Colonic mucosa (tissue), 4 donors: Measurements from ENCODE around the gene ALPK3. TPM values are rescaled to one million over a fixed set of nuclear protein-coding genes. Genes with fewer than 3 reads are reported as not detected.

ENCODE experiments used
- DNase-seq: peaks from one replicate; pipeline ENCODE4 v3.0.0-alpha.2; 2020
- H3K27ac ChIP-seq: fragments of 200-600 bp; one replicate; pipeline ENCODE4 v1.8.0; 2021
- H3K27me3 ChIP-seq: fragments of 200-600 bp; one replicate; pipeline ENCODE4 v1.8.0; 2021
- H3K36me3 ChIP-seq: fragments of 200-600 bp; one replicate; pipeline ENCODE4 v1.8.0; 2021
- H3K4me1 ChIP-seq: fragments of 200-600 bp; one replicate; pipeline ENCODE4 v1.8.0; 2021; ENCODE audit warnings: mild to moderate bottlenecking
- H3K4me3 ChIP-seq: fragments of 200-600 bp; one replicate; pipeline ENCODE4 v1.8.0; 2021
- H3K9ac ChIP-seq, 2 donors: one replicate each; pipeline ENCODE4 v1.7.0; 2013; ENCODE audit warnings: control low read depth in 2 of 2, low read depth in 2 of 2, low read length in 2 of 2
- H3K9me3 ChIP-seq: fragments of 200-600 bp; one replicate; pipeline ENCODE4 v1.8.0; 2021
- intact Hi-C: fragments of 100-400 bp; cut with DNase I; formaldehyde crosslinking; loops from one replicate; pipeline ENCODE4 v1.14.1; 2022
- total RNA-seq, 2 donors: library from RNA; stranded (reverse); fragmentation: NEBNext Ultra II Directional in 1 of 2; extraction: Animal tissue kit (Norgen Biotek cat#: 25700) in 1 of 2; gene quantifications; one replicate each; pipeline ENCODE4 v1.2.1, GENCODE V29; 2021
- TF ChIP-seq, protein P1 (sequence below): fragments of 200-600 bp; IDR thresholded peaks from one replicate; pipeline ENCODE4 v1.8.0; 2022; ENCODE audit warnings: antibody characterized with exemption, mild to moderate bottlenecking
- donor health status: healthy.
- donor health status: DM: no; HTN: no; CAD: no.
- donor health status: DM: no; HTN: no; CAD: no.

ALPK3 gene
- total RNA-seq, 2 donors from 2014 or later: 0.74 to 2.4 TPM

DNA sequence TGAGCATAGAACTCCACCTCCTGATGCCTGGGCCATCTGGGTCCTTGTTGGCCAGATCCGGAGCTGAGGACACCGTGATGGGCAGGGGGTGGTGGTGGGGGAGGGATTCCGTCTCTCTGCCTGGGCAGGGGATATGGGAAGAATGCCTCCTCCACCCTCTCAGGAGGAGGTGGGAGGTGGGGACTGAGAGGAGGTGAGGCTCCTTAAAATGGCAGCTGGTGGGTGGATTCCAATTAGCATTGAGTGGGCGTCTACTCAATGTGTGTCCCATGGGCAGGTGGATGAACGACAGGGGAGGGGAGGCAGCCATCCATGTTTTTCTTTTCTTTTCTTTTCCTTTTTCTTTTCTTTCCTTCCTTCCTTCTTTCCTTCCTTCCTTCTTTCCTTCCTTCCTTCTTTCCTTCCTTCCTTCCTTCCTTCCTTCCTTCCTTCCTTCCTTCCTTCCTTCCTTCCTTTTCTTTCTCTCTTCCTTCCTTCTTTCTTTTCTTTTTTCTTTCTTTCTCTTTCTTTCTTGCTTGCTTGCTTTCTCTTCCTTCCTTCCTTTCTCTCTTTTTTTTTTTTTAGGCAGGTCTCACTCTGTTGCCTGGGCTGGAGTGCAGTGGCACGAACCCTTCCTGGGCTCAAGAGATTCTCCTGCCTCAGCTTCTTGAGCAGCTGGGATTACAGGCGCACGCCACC, 72.3 kb downstream of the ALPK3 start:
- no peak for DNase-seq
- no peaks in the 10 kb centered on the region for H3K9me3 ChIP-seq
- TF ChIP-seq, protein P1, sequence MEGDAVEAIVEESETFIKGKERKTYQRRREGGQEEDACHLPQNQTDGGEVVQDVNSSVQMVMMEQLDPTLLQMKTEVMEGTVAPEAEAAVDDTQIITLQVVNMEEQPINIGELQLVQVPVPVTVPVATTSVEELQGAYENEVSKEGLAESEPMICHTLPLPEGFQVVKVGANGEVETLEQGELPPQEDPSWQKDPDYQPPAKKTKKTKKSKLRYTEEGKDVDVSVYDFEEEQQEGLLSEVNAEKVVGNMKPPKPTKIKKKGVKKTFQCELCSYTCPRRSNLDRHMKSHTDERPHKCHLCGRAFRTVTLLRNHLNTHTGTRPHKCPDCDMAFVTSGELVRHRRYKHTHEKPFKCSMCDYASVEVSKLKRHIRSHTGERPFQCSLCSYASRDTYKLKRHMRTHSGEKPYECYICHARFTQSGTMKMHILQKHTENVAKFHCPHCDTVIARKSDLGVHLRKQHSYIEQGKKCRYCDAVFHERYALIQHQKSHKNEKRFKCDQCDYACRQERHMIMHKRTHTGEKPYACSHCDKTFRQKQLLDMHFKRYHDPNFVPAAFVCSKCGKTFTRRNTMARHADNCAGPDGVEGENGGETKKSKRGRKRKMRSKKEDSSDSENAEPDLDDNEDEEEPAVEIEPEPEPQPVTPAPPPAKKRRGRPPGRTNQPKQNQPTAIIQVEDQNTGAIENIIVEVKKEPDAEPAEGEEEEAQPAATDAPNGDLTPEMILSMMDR: no peak
- H3K4me3 ChIP-seq: no peak overlapping the region
- no peaks in the 10 kb centered on the region for H3K4me1 ChIP-seq
- no peak overlapping the region for H3K9ac ChIP-seq
- H3K36me3 ChIP-seq: no peaks in the 10 kb centered on the region
- H3K27ac ChIP-seq: no peak overlapping the region
- intact Hi-C loops: no loop called here
- H3K27me3 ChIP-seq: no peaks in the 10 kb centered on the region

DNA sequence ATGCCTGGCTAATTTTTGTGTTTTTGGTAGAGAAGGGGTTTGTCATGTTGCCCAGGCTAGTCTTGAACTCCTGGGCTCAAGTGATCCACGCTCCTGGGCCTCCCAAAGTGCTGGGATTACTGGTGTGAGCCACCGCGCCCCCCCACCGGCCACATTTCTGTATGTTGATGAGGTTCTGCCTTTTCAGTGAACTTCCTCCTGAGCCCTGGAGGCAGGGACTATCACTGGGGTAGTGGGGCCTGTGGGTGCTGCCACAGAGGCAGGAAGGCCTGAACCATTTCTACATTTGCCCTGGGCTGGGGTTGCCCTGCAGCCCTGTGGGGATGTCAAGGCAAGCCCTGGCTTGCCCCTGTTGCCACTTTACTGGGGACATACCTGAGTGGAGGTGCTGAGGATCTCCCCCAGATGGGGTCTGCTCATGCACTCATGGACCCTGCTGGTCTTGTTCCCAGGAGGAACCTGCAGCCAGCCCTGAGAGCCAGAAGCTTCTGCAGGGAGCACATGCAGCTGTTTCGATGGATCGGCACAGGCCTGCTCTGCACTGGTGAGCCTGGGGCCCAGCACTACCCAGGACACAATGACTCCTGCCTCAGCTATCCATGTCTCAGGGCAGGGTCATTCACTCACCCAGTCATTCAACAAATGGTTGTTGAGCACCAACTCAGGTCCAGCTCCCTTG, 73.0 kb downstream of the ALPK3 start:
- Histone ChIP-seq H3K4me1 (no peaks in the 10 kb centered on the region), H3K27me3 (no peaks in the 10 kb centered on the region), H3K9ac (no peak overlapping the region), H3K4me3 (no peak overlapping the region), H3K36me3 (no peaks in the 10 kb centered on the region), H3K9me3 (no peaks in the 10 kb centered on the region), H3K27ac (no peak overlapping the region)
- no peak for DNase-seq
- TF ChIP-seq, protein P1: no peak
- intact Hi-C loops: no loop called here

DNA sequence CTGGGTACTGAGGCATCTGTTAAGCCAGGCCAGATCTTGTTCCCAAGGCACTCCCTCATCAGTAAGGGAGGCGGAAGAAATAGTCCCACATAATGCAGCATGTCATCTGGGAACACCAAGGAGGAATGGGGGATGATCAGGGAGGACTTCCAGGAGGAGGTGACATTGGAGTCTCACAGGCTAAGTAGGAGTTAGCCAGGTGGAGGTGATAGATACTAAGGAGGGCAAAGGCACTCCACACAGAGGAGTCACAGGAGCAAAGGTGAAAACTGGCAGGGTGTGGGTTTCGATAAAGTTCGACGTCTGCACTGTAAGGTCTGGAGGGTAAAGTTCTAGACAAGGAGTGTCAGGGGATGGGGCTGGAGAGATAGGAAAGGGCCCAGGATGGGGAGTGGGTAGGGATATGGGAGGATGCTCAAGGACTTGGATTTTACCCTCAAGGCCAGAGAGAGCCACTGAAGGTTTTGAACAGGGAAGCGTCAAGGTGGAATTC, 73.6 kb downstream of the ALPK3 start:
- TF ChIP-seq, protein P1: no peak
- H3K27ac ChIP-seq: no peak overlapping the region
- no peak for DNase-seq
- no peaks in the 10 kb centered on the region for H3K27me3 ChIP-seq
- H3K36me3 ChIP-seq: no peaks in the 10 kb centered on the region
- H3K4me1 ChIP-seq: no peaks in the 10 kb centered on the region
- H3K4me3 ChIP-seq: no peak overlapping the region
- intact Hi-C loops: no loop called here
- no peak overlapping the region for H3K9ac ChIP-seq
- no peaks in the 10 kb centered on the region for H3K9me3 ChIP-seq

DNA sequence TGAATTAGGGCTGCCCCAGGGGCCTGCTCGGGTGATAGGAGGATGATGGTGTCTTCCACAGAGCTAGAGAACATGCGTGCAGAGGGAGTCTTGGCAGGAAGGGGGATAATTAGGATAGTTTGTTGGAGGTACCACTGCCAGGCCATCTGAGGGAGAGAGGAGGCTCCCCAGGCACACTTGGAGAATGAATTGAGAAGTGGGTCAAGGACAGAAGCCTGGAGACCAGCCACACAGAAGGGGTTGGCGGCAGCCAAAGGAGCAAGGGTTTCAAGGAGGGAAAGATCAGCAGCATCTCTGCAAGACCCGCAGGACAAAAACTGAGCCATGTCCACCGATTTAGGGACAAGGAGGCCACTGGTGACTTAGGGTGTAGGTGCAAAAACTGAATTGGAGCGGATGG, 74.2 kb downstream of the ALPK3 start:
- Histone ChIP-seq H3K9ac (no peak overlapping the region), H3K4me3 (no peak overlapping the region), H3K36me3 (no peaks in the 10 kb centered on the region), H3K9me3 (no peaks in the 10 kb centered on the region), H3K27ac (no peak overlapping the region), H3K27me3 (no peaks in the 10 kb centered on the region), H3K4me1 (no peaks in the 10 kb centered on the region)
- TF ChIP-seq, protein P1: no peak
- intact Hi-C loops: no loop called here
- DNase-seq: no peak

DNA sequence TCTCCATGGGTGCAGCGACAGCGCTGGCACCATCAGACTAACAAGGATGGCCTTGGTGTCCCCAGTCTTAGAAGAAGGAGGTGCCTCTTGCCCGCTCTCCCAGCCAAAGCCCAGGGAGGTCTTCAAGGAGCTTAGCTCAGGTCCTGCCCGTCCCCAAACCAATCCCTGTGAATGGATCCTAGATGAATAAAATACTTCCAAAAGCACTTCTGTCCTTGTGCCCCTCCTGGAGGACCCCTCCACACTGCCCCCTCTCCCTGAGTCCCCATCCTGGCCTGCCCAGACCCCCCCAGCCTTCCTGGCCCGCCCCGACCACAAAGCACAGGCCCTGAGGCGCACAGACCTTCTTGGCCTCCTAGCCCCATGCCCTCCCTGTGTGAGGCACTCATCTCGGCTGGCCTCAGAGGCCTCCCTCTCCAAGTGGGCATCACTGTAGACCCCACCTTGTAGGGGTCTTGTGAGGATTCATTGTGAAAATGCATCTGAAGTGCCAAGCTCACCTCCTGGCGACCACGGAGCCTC, 75.7 kb downstream of the ALPK3 start:
- DNase-seq: no peak
- no peak overlapping the region for H3K9ac ChIP-seq
- no peaks in the 10 kb centered on the region for H3K27me3 ChIP-seq
- H3K4me3 ChIP-seq: no peak overlapping the region
- TF ChIP-seq, protein P1: no peak
- no peaks in the 10 kb centered on the region for H3K9me3 ChIP-seq
- intact Hi-C loops: no loop called here
- no peak overlapping the region for H3K27ac ChIP-seq
- no peaks in the 10 kb centered on the region for H3K4me1 ChIP-seq
- no peaks in the 10 kb centered on the region for H3K36me3 ChIP-seq
